GM21367 (cell line): Measurements from ENCODE around the gene SLC12A9.

Experiments
- ATAC-seq: cut with Tn5 transposase; IDR thresholded peaks from one replicate; pipeline ENCODE4 v1.9.1; 2021; ENCODE audit not compliant: unreplicated experiment

SLC12A9 gene

GRCh38 chr7:100860702-100861615 lies 8.4 kb downstream of the SLC12A9 start:
- no peak for ATAC-seq

GRCh38 chr7:100861616-100861985 lies 9.1 kb downstream of the SLC12A9 start:
- no peak for ATAC-seq

GRCh38 chr7:100863406-100863950 lies 11.0 kb downstream of the SLC12A9 start:
- ATAC-seq, result no peak

- ATAC-seq, result no peak
These were observed 11.8 kb downstream of the SLC12A9 start for GRCh38 chr7:100864263-100864845.

GRCh38 chr7:100865372-100865911 lies 12.9 kb downstream of the SLC12A9 start:
- ATAC-seq, result no peak

GRCh38 chr7:100865938-100866728 lies 13.6 kb downstream of the SLC12A9 start:
- no peak for ATAC-seq

- ATAC-seq, result no peak
These were observed 14.2 kb downstream of the SLC12A9 start for GRCh38 chr7:100866729-100867039.

GRCh38 chr7:100867040-100867775 lies 14.7 kb downstream of the SLC12A9 start, which contains the start of gene TRIP6:
Gene TRIP6 (plus strand): TSS chr7:100867387. CDS start chr7:100867498, 111 bp downstream.
- ATAC-seq, result no peak

GRCh38 chr7:100867776-100868485 lies 15.4 kb downstream of the SLC12A9 start:
- no peak for ATAC-seq

GRCh38 chr7:100873599-100874299 lies 21.2 kb downstream of the SLC12A9 start:
- no peak for ATAC-seq

GRCh38 chr7:100874300-100874576 lies 21.7 kb downstream of the SLC12A9 start:
- no peak for ATAC-seq

GRCh38 chr7:100874577-100875355 lies 22.3 kb downstream of the SLC12A9 start, which contains the start of gene SRRT:
Gene SRRT (plus strand): TSS chr7:100875103. CDS start chr7:100875591, 488 bp downstream.
- ATAC-seq, result peak; percentile 85

GRCh38 chr7:100875356-100875751 lies 22.8 kb downstream of the SLC12A9 start:
- ATAC-seq, result peak; percentile 15

- ATAC-seq, result no peak
These were observed 25.5 kb downstream of the SLC12A9 start for GRCh38 chr7:100878013-100878412.

- ATAC-seq, result no peak
These were observed 26.2 kb downstream of the SLC12A9 start for GRCh38 chr7:100878685-100879084.

GRCh38 chr7:100879685-100880261 lies 27.3 kb downstream of the SLC12A9 start:
- no peak for ATAC-seq

- ATAC-seq, result no peak
These were observed 28.1 kb downstream of the SLC12A9 start for GRCh38 chr7:100880645-100881044.

- ATAC-seq, result no peak
These were observed 28.6 kb downstream of the SLC12A9 start for GRCh38 chr7:100881136-100881535.
